Measurements from ENCODE around the gene SLC24A3.

The SLC24A3 gene

GRCh38 chr20:19289451-19289850 is 77.0 kb downstream of the SLC24A3 start:
- no peak for TF ChIP-seq CTCF (IDR thresholded peaks at IDR 0.05; ENCODE audit: borderline replicate concordance, insufficient read depth, low read depth, low read length)

GRCh38 chr20:19291024-19291817 is 78.8 kb downstream of the SLC24A3 start:
- no peak for TF ChIP-seq CTCF (IDR thresholded peaks at IDR 0.05; ENCODE audit: borderline replicate concordance, insufficient read depth, low read depth, low read length)
- no peak overlapping the region for H3K4me3 ChIP-seq (ENCODE audit: low read depth, low read length)

More at GRCh38 chr20:19289451-19289850, 77.0 kb downstream of the SLC24A3 start:
- no peak overlapping the region for H3K4me3 ChIP-seq (ENCODE audit: low read depth, low read length)

GRCh38 chr20:19291818-19292132 is 79.3 kb downstream of the SLC24A3 start:
- H3K4me3 ChIP-seq (ENCODE audit: low read depth, low read length), result no peak overlapping the region
- no peak for TF ChIP-seq CTCF (IDR thresholded peaks at IDR 0.05; ENCODE audit: borderline replicate concordance, insufficient read depth, low read depth, low read length)

GRCh38 chr20:19292254-19292653 is 79.8 kb downstream of the SLC24A3 start:
- TF ChIP-seq CTCF (IDR thresholded peaks at IDR 0.05; ENCODE audit: borderline replicate concordance, insufficient read depth, low read depth, low read length), result no peak

DNA sequence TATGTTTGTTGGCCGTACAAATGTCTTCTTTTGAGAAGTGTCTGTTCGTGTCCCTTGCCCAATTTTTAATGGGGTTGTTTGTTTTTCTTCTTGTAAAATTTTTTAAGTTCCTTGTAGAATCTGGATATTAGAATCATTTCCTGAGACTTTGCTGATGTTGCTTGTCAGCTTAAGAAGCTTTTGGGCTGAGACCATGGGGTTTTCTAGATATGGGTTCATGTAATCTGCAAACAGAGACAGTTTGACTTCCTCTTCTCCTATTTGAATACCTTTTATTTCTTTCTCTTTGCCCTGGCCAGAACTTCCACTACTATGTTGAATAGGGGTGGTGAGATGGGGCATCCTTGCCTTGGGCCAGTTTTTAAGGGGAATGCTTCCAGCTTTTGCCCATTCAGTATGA is 82.6 kb downstream of the SLC24A3 start:
- H3K4me3 ChIP-seq (ENCODE audit: low read depth, low read length), result no peak overlapping the region
- TF ChIP-seq CTCF (IDR thresholded peaks at IDR 0.05; ENCODE audit: borderline replicate concordance, insufficient read depth, low read depth, low read length), result no peak

More at GRCh38 chr20:19292254-19292653, 79.8 kb downstream of the SLC24A3 start:
- H3K4me3 ChIP-seq (ENCODE audit: low read depth, low read length), result no peak overlapping the region

GRCh38 chr20:19298652-19299051 is 86.2 kb downstream of the SLC24A3 start:
- TF ChIP-seq CTCF (IDR thresholded peaks at IDR 0.05; ENCODE audit: borderline replicate concordance, insufficient read depth, low read depth, low read length), result no peak

GRCh38 chr20:19300395-19300794 is 88.0 kb downstream of the SLC24A3 start:
- H3K4me3 ChIP-seq (ENCODE audit: low read depth, low read length), result no peak overlapping the region
- no peak for TF ChIP-seq CTCF (IDR thresholded peaks at IDR 0.05; ENCODE audit: borderline replicate concordance, insufficient read depth, low read depth, low read length)

More at GRCh38 chr20:19298652-19299051, 86.2 kb downstream of the SLC24A3 start:
- H3K4me3 ChIP-seq (ENCODE audit: low read depth, low read length), result no peak overlapping the region
